PC-9 (cell line): ENCODE data around the gene TEX54.

Experiments used
- CTCF ChIP-seq: fragments of 200-600 bp; sonication (generic); conservative IDR thresholded peaks from 2 replicates; pipeline ENCODE4 v1.6.1; 2017; ENCODE audit warnings: mixed run types, antibody characterized with exemption, mild to moderate bottlenecking, moderate library complexity
- EZH2 ChIP-seq: fragments of 200-600 bp; sonication (generic); IDR thresholded peaks from 2 replicates; pipeline ENCODE4 v1.8.0; 2017; ENCODE audit warnings: antibody characterized with exemption, low read depth

DNA sequence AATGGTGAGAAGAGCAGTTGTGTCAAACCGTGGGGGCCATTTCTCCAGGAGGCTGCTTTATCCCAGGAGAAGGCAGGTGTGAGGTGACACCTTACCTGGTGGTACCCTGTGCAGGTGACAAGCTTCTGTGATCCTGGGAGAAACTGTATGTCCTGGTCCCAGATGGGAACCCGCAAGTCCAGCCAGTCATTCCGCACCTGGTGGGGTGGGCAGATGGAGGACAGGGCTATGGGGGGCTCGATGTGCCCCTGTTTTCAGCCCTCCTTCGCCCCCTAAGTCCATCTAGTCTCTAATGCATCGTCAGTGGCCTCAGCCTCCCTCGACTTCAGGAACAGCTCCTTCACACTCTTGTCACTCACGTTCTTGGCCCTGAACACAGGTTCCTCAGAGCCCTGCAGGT, 2.7 kb upstream of the TEX54 start:
- TF ChIP-seq CTCF: no peak
- TF ChIP-seq EZH2: no peak
